Lower leg skin (tissue), 3 donors: ENCODE results near the gene TTYH2.

ENCODE experiments used
- POLR2A ChIP-seq, 2 donors: fragments of 450-650 bp; IDR thresholded peaks; one replicate each; pipeline ENCODE4 v1.6.1; 2016 to 2017; ENCODE audit warnings: antibody characterized with exemption in 2 of 2, mild to moderate bottlenecking in 1 of 2, moderate library complexity in 1 of 2
- TF ChIP-seq, protein P1 (sequence below), 3 donors: fragments of 450-650 bp; IDR thresholded peaks; one replicate each; pipeline ENCODE4 v1.5.1; 2016; ENCODE audit warnings: antibody characterized with exemption in 3 of 3, mild to moderate bottlenecking in 3 of 3, moderate library complexity in 2 of 3

DNA sequence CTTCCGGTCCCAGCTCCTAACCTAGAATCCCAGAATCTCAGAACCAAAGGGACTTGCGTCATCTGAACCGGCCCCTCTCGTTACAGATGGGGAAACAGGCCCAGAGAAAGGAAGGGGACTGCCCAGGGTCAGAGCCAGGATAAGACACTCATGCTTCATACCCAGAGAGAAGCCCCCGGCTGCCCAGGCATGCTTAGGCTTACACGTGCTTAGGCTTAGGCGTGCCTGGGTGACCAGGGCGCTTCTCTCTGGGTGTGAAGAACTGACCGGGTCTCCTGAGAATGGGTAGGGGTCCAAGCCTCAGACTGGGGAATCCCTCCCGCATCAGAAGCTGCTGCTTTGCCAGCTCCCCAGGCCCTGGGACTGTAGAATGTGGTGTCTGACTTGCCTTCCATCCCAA, 30.8 kb downstream of the TTYH2 start:
- no peak for TF ChIP-seq POLR2A (IDR thresholded peaks at IDR 0.05)
- TF ChIP-seq, protein P1, sequence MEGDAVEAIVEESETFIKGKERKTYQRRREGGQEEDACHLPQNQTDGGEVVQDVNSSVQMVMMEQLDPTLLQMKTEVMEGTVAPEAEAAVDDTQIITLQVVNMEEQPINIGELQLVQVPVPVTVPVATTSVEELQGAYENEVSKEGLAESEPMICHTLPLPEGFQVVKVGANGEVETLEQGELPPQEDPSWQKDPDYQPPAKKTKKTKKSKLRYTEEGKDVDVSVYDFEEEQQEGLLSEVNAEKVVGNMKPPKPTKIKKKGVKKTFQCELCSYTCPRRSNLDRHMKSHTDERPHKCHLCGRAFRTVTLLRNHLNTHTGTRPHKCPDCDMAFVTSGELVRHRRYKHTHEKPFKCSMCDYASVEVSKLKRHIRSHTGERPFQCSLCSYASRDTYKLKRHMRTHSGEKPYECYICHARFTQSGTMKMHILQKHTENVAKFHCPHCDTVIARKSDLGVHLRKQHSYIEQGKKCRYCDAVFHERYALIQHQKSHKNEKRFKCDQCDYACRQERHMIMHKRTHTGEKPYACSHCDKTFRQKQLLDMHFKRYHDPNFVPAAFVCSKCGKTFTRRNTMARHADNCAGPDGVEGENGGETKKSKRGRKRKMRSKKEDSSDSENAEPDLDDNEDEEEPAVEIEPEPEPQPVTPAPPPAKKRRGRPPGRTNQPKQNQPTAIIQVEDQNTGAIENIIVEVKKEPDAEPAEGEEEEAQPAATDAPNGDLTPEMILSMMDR (IDR thresholded peaks at IDR 0.05) = no peak
